Ureter (tissue), 1 donor: ENCODE data around the gene BRSK1. TPM values are rescaled to one million over a fixed set of nuclear protein-coding genes. Genes with fewer than 3 reads are reported as not detected.

ENCODE experiments used
- DNase-seq: peaks from one replicate; pipeline ENCODE4 v3.0.0-alpha.2; 2020; ENCODE audit warnings: low spot score
- total RNA-seq: library from RNA; stranded (reverse); gene quantifications from one replicate; pipeline ENCODE4 v1.2.4, GENCODE V29; 2023
- donor health status: DM: yes; HTN: yes; CAD: no.

The BRSK1 gene
- total RNA-seq, 1 donor from 2014 or later = 10.6 TPM

- DNase-seq = no peak
Measured at GRCh38 chr19:55253842-55254624, 29.8 kb upstream of the BRSK1 start.

GRCh38 chr19:55254625-55254977, 29.2 kb upstream of the BRSK1 start:
- DNase-seq = no peak

GRCh38 chr19:55255618-55256423, 28.0 kb upstream of the BRSK1 start:
- DNase-seq = no peak

GRCh38 chr19:55256562-55257460, 27.0 kb upstream of the BRSK1 start:
- DNase-seq = no peak

GRCh38 chr19:55257461-55258420, 26.1 kb upstream of the BRSK1 start:
- DNase-seq = no peak

GRCh38 chr19:55258476-55258827, 25.3 kb upstream of the BRSK1 start:
- no peak for DNase-seq

- peak; percentile 98 for DNase-seq
Measured at GRCh38 chr19:55258828-55259539, 24.8 kb upstream of the BRSK1 start, which contains the start of gene PPP6R1. Gene PPP6R1 (minus strand): TSS chr19:55259017. CDS start chr19:55247103, 11,914 bp downstream.

- DNase-seq = no peak
Measured at GRCh38 chr19:55259540-55260210, 24.1 kb upstream of the BRSK1 start.

GRCh38 chr19:55261671-55262126, 22.1 kb upstream of the BRSK1 start:
- DNase-seq = no peak

- DNase-seq = no peak
Measured at GRCh38 chr19:55262359-55262758, 21.4 kb upstream of the BRSK1 start.

GRCh38 chr19:55264531-55264930, 19.3 kb upstream of the BRSK1 start:
- DNase-seq = no peak

GRCh38 chr19:55265173-55265572, 18.6 kb upstream of the BRSK1 start:
- DNase-seq = no peak

GRCh38 chr19:55265723-55266386, 17.9 kb upstream of the BRSK1 start:
- DNase-seq = no peak

- no peak for DNase-seq
Measured at GRCh38 chr19:55266404-55266803, 17.4 kb upstream of the BRSK1 start.

- no peak for DNase-seq
Measured at GRCh38 chr19:55266840-55267239, 17.0 kb upstream of the BRSK1 start.

- DNase-seq = no peak
Measured at GRCh38 chr19:55269299-55269698, 14.5 kb upstream of the BRSK1 start.

- no peak for DNase-seq
Measured at GRCh38 chr19:55270172-55270942, 13.4 kb upstream of the BRSK1 start.

- no peak for DNase-seq
Measured at GRCh38 chr19:55272142-55272541, 11.7 kb upstream of the BRSK1 start.
